HG02571 (cell line): Measurements from ENCODE around the gene IFT27.

ENCODE experiments used
- ATAC-seq: cut with Tn5 transposase; IDR thresholded peaks from one replicate; pipeline ENCODE4 v1.9.1; 2021; ENCODE audit warnings: mild to moderate bottlenecking, moderate library complexity; ENCODE audit not compliant: unreplicated experiment

IFT27 gene

GRCh38 chr22:36797374-36797773 is 21.5 kb upstream of the IFT27 start:
- no peak for ATAC-seq

GRCh38 chr22:36796552-36797175 is 20.7 kb upstream of the IFT27 start:
- ATAC-seq = no peak

GRCh38 chr22:36795633-36796032 is 19.7 kb upstream of the IFT27 start:
- no peak for ATAC-seq

GRCh38 chr22:36790648-36791047 is 14.7 kb upstream of the IFT27 start:
- no peak for ATAC-seq

GRCh38 chr22:36787204-36787988 is 11.5 kb upstream of the IFT27 start:
- no peak for ATAC-seq

GRCh38 chr22:36783743-36784142 is 7.8 kb upstream of the IFT27 start:
- no peak for ATAC-seq

- no peak for ATAC-seq
Observed at GRCh38 chr22:36781656-36782627, 6.0 kb upstream of the IFT27 start.

GRCh38 chr22:36778020-36778419 is 2.1 kb upstream of the IFT27 start:
- no peak for ATAC-seq

GRCh38 chr22:36776722-36777121 is 803 bp upstream of the IFT27 start:
- no peak for ATAC-seq

GRCh38 chr22:36775586-36775963 is 344 bp downstream of the IFT27 start:
- peak; percentile 2 for ATAC-seq

- no peak for ATAC-seq
Observed at GRCh38 chr22:36773935-36774334, 2.0 kb downstream of the IFT27 start.

- ATAC-seq = no peak
Observed at GRCh38 chr22:36772451-36772850, 3.5 kb downstream of the IFT27 start.

GRCh38 chr22:36771356-36772063 is 4.4 kb downstream of the IFT27 start:
- no peak for ATAC-seq

- ATAC-seq = no peak
Observed at GRCh38 chr22:36770513-36771231, 5.2 kb downstream of the IFT27 start.

- no peak for ATAC-seq
Observed at GRCh38 chr22:36769541-36770512, 6.1 kb downstream of the IFT27 start.

GRCh38 chr22:36768616-36769015 is 7.3 kb downstream of the IFT27 start:
- ATAC-seq = no peak

- ATAC-seq = no peak
Observed at GRCh38 chr22:36768141-36768540, 7.8 kb downstream of the IFT27 start.

- ATAC-seq = no peak
Observed at GRCh38 chr22:36767035-36767775, 8.7 kb downstream of the IFT27 start.
